ENCODE results near the gene COL6A3. TPM values are rescaled to one million over a fixed set of nuclear protein-coding genes. Genes with fewer than 3 reads are reported as not detected.
"Not testable (repeated sequence)": the region's sequence is repeated elsewhere in the genome, so short reads cannot be mapped to it uniquely, and the experiment has no call there.

Gene COL6A3
- polyA plus RNA-seq, 3 donors, result 47.7 to 137 (median 66.2) TPM

DNA sequence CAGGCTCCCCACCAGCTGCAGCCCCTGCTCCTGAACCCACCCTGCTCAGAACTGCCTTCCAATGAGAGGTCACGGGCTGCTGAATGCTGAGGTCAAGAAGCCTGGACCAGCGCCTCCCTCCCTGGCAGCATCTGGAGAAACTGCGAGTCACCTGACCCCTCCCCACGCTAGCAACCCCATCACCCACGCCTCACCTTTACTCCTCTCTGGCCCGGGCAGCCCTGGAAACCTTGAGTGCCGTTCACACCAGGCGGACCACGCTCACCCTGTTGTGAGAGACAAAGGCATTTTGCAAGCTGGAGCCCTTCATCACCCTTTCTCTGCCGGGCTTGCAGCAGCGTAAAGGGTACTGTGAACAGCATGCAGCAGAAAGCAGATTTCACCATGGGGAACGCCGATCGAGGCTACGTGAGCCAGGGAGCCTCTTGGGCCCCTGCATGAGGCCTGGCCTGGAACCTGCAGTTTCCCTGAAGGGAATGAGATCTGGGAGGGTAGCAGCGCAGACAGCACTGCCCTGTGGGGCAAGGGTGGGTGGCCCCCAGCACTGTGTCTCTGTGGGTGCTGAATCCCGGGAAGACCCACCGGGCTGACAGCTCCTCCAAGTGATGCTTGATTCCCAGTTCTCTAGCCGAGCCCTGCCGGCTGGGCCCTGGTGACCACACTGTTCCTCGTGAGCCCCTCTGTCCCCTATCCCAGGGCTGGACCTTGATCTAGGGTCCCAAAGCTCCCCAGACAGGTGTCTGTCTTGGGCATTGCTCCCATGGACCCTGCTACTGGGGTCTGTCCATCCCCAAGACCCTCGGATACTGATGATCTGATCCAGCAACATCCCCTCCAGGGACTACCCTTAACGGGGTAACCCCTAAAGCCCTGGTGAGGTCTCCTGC lies 53.8 kb downstream of the COL6A3 start:
- H3K27ac ChIP-seq (ENCODE audit: low read depth, low read length), result no peak overlapping the region
- 62 to 84% (median 74%) methylated on average over 23 of the region's 23 CpGs for WGBS, 3 donors

DNA sequence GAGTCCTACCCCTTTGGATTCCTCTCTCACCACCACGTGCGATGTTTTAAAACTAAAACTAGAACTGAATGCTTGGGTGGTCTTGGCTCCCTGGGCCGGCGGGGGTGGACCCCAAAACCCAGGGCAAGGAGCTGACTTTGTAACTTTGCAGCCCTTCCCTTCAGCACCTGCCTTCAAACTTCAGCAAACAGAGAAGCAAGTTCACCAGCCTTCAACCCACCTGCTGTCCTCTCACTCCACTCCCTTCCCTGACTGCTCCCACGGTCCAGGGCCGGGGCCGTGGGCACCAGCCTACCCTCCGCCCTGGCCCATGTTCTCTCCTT lies 54.5 kb downstream of the COL6A3 start:
- no peak overlapping the region for H3K27ac ChIP-seq (ENCODE audit: low read depth, low read length)
- WGBS, 3 donors, result 64 to 80% (median 80%) methylated on average over 8 of the region's 8 CpGs

DNA sequence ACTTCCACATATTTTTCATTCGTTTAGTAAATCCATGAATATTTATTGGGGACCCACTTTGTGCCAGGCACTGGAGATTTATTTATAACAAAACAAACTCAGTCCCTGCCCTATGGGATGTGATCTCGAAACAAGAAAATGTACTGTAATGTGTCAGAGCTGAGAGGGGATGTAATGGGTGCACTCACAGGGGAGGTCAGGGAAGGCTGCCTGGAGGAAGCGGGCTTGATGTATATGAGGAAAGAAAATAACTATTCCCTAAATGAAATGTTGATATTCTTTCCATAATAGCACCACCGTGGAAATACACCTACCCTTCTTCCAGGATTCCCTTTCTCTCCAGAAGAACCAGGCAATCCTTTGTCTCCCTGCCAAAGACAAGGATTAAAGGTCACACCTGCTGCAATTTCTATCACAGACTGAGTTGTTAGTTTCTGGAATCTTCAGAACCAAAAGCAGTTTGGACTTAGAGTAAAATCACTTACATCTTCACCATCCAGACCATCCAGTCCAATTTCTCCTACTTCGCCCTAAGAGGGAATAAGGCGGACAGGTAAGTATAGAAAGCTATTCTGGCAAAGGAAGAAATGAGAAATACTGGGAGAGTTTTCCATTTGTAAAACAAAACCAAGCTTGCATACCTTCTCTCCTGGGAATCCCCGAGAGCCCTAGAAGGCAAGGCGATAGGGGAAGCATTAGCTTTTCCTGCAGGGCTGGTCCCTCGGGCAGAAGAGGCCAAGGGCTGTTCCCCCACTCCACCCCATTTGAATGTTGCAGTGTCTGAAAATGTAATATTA lies 55.0 kb downstream of the COL6A3 start:
- no peak overlapping the region for H3K27ac ChIP-seq (ENCODE audit: low read depth, low read length)
- 60 to 75% (median 74%) methylated on average over 9 of the region's 9 CpGs for WGBS, 3 donors

DNA sequence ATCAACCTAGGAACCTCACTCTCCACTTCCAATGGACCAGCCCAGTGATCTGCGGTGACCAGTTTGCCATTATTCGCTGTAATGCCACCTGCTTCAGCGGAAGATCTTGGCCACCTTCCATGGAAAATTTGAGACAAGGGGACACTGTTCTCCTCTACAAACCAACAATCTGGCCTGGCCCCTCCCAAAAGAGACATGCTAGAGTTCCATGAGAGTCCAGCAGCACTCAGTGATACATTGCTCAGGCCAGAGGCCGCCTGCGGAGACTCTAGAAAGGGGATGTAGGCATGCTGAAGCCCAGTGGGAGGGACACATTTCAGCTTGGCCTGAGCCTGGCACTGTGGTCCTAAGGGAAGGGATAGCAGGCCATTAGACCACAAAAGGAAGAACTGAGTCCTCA lies 58.3 kb downstream of the COL6A3 start:
- no peak overlapping the region for H3K27ac ChIP-seq (ENCODE audit: low read depth, low read length)
- WGBS, 3 donors, result 77 to 97% (median 94%) methylated on average over 5 of the region's 5 CpGs

DNA sequence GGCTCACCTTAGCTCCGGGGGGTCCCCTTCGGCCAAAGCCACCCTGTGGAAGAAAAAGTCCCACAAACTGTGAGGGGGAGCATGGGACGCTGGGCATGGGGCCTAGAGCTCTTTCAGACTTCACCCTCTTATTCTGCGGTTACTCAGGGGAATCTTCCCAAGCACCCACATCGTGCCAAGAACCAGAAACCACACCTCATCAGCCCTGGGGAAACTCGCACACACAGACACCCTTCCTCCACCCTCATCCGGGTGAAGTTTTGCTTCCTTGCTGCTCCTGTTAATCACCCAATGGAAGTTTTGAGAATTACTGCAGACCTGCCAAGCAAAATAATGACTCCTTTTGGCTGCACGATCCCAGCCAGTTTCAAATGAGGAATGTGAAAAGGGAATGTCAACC lies 59.1 kb downstream of the COL6A3 start:
- WGBS, 3 donors, result 65 to 74% (median 74%) methylated on average over 8 of the region's 8 CpGs

DNA sequence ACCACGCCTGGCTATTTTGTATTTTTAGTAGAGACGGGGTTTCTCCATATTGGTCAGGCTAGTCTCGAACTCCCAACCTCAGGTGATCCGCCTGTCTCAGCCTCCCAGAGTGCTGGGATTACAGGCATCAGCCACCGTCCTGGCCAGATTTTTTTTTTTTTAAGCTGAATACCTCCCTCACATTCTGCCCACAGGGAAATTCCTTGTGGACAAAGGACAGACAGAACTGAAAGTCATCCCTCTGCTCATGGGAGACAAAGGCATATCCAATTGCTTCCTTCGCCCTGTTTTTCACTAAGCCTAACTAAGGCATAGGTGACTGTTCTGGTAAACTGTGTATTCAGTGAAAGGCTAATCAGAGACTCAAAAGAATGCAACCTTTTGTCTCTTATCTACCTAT lies 59.8 kb downstream of the COL6A3 start:
- WGBS, 3 donors, result 76 to 87% (median 85%) methylated on average over 6 of the region's 6 CpGs

More for the DNA sequence above, 59.1 kb downstream of the COL6A3 start:
- H3K27ac ChIP-seq (ENCODE audit: low read depth, low read length), result no peak overlapping the region

DNA sequence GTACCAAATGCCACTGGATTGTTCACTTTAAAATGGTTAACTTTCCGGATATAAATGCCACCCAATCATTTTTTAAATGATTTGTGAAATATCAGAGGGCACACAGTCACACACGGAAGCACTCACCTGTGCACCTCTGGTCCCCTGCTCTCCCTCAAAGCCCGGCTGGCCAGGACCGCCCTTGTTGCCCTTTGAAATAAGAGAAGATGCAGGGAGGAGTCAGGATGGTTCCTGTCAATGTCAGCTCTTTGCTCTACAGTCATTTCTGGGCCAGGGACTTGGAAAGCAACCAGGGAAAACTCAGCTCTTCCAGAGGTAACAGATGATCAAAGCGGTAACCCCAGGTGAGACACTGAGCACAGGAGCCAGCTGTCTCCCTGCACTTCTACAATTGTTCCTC lies 60.7 kb downstream of the COL6A3 start:
- 27 to 62% (median 57%) methylated on average over 5 of the region's 5 CpGs for WGBS, 3 donors

More for the DNA sequence above, 59.8 kb downstream of the COL6A3 start:
- not testable (repeated sequence) for H3K27ac ChIP-seq (ENCODE audit: low read depth, low read length)

DNA sequence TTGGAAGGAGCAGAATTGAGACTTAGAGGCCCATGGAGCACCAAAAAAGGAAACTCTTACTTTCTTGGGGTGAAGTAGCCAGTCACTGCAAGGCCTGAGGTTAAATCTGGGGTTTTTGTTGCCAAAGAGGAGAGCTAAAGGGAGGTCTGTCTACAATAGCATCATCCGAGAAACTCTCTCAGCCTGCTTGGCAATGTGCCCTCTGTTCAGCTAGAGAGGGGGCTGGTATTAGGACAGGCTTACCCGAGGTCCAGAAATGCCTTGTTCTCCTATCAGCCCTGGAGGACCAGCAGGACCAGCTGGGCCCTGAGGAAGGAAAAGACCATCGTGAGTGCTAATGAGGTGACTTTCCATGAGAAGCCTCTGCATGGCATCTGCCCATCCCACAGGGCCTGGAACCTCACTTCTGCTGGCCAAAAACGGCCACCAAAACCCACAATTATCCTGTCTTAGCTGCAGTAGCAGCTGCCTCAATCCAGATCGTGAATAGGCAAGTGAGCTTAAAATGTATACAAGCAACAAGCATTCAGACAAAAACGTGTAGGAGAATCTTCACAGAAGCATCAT lies 61.6 kb downstream of the COL6A3 start:
- no peak overlapping the region for H3K27ac ChIP-seq (ENCODE audit: low read depth, low read length)
- 55 to 74% (median 67%) methylated on average over 6 of the region's 6 CpGs for WGBS, 3 donors

More for the DNA sequence above, 60.7 kb downstream of the COL6A3 start:
- H3K27ac ChIP-seq (ENCODE audit: low read depth, low read length), result no peak overlapping the region

DNA sequence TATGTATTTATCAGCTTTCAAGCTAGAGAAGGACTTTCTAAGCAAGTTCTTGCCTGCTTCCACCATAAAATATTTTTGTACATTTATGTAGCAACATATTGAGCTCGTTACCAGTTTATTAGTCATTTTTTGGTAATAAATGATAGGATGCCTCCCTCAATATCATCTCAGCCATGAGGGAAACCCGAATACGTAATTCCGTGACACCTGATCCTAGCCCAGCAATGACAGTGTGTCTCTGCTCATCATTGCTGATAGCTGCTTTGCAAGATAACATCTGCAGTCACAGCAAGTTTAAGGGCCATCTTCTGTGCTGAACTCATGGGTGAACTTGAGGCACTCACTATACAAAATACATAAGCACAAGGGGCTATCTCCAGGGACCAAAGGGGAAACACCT lies 62.2 kb downstream of the COL6A3 start:
- H3K27ac ChIP-seq (ENCODE audit: low read depth, low read length), result no peak overlapping the region
- 74 to 92% (median 88%) methylated on average over 4 of the region's 4 CpGs for WGBS, 3 donors

DNA sequence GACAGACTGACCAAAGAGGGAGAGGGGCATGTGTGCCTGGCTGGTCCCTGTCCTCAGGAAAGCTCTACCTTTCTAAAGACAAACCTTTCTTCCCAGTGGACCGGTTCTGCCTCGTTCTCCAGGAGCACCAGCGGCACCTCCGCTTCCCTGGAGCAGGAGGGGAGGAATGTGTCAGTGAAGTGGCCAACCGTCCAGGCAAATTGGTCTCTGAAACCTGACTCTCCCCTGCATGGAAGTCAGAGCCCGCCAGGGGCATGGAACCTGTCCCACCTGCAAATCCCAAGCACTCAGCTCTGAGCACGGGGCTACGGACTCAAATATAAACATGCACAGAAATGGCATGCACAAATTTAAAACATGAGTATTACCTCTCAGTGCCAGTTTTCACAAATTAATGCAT lies 62.9 kb downstream of the COL6A3 start:
- H3K27ac ChIP-seq (ENCODE audit: low read depth, low read length), result no peak overlapping the region
- WGBS, 3 donors, result 21 to 77% (median 71%) methylated on average over 8 of the region's 8 CpGs

DNA sequence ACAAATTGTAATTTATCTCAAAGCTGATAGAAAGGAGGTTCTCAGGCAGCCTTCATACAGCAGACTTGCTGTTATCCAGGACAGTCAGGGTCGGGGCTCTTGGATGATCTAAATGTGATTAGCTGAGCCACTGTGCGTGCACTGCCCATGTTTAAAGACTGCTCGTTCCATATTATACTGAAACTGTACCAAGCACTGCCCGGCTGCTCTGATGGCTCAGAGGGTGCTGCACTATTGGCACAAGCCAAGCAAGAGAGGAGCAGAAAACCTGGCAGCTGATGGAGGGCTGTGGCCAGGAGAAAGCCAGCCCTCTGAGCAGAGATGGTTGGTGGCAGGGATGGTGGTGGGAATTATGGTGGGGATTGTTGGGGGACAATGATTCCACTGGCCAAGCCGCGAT lies 63.4 kb downstream of the COL6A3 start:
- 68 to 90% (median 84%) methylated on average over 6 of the region's 6 CpGs for WGBS, 3 donors
- H3K27ac ChIP-seq (ENCODE audit: low read depth, low read length), result no peak overlapping the region

DNA sequence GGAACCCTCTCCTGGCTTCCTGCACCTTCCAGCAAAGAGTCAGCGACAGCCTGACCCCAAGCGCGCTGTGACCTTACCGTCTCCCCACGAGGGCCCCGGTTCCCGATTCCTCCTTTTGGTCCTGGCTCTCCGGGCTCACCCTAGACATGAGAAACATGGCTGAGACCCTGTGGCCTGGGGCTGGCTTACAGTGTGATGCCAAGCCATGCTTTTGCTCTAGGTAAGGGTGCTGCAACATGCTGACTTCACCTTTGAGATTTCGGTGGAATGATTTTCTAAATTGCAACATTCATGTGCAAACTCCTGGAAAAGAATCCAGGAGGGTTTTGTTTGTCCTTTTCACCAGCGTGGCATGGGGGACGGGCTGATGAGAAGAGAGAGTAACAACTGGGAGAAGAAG lies 63.9 kb downstream of the COL6A3 start:
- no peak overlapping the region for H3K27ac ChIP-seq (ENCODE audit: low read depth, low read length)

DNA sequence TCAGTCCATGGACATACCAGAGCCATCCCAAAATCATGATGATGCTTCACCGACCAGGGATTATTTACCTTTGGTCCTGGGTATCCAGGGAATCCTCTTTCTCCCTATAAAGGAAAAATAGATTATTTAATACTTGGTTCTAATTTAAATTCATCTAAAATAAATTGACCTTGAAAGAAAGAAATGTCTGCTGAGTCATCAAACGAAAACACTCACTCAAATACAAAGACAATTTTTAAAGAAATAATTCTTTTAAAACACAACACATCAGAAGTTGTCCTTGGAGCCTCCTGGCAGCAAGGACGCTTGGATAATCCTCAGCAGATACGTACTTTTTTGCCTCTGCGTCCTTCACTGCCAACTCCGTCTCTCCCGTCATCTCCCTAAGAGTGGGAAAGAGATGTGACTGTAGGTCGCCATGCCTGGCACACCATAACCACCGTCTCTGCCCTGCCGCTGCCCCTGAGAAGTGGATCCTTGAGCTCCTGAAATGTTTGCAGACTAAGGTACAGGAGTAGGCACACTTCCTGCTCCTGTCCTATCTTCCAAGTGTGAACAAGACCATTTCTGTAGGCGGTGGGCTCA lies 65.6 kb downstream of the COL6A3 start:
- WGBS, 3 donors, result 77 to 90% (median 88%) methylated on average over 11 of the region's 11 CpGs
- H3K27ac ChIP-seq (ENCODE audit: low read depth, low read length), result no peak overlapping the region

More for the DNA sequence above, 63.9 kb downstream of the COL6A3 start:
- 78 to 87% (median 82%) methylated on average over 11 of the region's 11 CpGs for WGBS, 3 donors

DNA sequence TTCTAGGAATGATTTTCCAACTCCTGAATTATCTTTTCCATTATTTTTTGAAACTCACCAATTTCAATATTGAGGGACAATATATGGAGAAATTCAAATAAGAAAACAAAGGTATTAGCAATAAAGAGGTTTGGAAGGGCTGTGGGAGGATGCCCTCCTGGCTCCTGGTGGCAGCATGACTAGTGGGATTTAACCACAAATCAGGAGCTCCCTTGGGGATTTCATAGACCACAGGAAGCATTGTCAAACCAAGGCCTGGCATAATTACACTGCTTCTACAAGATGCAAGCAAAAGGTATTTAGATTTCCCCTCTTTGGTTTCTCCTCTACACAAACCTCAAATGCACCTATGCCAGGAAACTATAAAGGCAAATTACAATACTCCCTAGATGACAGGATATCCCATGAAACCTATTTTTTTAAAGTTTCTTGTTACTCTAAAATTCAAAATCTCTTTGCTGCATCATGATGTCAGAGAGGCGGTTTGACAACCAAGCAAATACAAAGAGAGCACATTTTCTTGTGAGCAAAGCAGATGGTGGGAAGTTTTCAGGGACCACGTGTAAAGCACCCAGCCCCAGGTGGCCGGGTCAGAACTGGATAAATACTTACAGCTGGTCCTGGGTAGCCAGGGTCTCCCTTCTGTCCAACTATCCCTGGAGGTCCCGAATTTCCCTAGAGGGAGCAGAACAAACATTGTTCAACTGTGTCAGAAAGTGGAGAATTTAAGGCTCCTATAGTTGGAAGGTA lies 67.9 kb downstream of the COL6A3 start:
- WGBS, 3 donors, result 65 to 88% (median 70%) methylated on average over 4 of the region's 4 CpGs
- no peak overlapping the region for H3K27ac ChIP-seq (ENCODE audit: low read depth, low read length)

DNA sequence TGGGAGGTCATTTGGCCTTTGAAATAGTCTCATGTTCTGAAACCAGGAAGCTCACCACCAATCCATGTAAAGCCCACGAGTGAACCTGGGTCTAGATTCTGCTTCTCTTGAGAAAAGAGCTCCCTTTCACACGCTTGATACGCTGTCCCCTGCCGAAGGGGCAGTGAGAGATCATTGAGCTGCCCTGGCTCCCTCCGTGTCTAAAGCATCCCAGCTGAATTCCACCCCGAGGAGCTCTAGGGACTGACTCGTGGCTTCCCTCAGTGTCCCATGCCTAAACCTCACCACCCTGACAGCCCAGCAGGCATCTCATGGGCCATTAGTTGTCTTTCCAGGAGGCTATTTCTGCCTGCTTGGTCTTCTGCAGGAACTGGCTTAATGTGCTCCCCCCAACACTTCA lies 68.6 kb downstream of the COL6A3 start:
- WGBS, 3 donors, result 70 to 78% (median 75%) methylated on average over 7 of the region's 7 CpGs
- no peak overlapping the region for H3K27ac ChIP-seq (ENCODE audit: low read depth, low read length)

DNA sequence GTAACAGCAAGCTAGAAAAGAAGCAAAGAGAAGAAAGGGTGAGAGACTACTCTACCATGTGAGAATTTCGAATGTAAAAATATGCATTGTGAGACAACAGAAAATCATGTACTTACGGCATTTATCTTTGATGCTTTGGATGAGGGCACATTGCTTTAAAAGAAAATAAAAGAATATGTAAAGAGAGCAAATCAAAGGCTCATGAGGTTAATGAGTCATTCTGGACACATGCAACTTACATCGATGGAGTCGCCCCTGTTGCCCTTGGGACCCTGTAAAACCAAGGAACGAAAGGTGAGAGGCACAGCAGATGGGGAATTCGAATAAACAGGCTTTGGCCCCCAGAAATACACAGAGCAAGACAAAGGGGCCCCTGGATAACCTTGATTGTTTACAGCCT lies 69.0 kb downstream of the COL6A3 start:
- 68 to 87% (median 82%) methylated on average over 6 of the region's 6 CpGs for WGBS, 3 donors

DNA sequence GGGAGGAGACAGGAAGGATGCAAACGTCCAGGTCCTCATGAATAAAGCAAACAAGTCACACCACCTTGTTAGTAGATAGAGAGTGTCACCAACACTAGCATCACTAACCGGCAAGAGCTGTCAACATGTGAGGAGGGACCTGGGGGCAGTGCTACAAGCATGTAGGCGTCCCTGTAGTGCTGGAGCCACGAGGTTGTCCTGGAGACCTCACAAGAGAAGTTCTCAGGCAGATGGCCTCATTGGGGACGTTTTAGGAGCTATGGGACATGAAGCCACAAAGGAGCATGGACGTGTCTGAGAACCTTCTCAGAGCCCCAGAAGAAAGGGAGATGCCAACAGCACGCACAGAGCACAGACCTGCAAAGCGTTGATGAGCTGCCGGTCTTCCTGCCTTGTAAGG lies 70.0 kb downstream of the COL6A3 start:
- WGBS, 3 donors, result 68 to 85% (median 83%) methylated on average over 9 of the region's 9 CpGs
- H3K27ac ChIP-seq (ENCODE audit: low read depth, low read length), result no peak overlapping the region

More for the DNA sequence above, 69.0 kb downstream of the COL6A3 start:
- H3K27ac ChIP-seq (ENCODE audit: low read depth, low read length), result no peak overlapping the region

DNA sequence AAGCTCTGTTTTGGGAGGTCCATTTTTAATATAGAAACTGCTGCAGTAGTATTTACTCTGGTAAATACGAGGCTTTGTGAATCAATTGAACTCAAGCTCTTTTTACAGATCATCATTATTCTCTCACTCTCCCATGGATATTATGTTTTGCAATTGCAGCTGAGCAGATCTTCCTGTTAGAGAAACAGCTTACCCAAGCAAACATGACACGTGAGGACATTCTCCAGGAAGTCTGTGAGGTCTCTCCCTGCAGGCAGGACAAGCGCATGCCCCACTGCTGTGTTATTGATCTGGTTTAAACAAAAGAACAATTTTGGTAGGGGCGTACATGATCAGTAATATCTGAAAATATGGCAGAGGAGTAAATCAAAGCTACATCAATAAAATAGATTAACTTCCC lies 72.1 kb downstream of the COL6A3 start:
- 17 to 41% (median 41%) methylated on average over 4 of the region's 4 CpGs for WGBS, 3 donors
- no peak overlapping the region for H3K27ac ChIP-seq (ENCODE audit: low read depth, low read length)

Measured in adipose tissue (tissue), 3 donors.